T follicular helper cell (primary cell): ENCODE results near the gene RGS3.

Experiments
- DNase-seq: peaks from one replicate; pipeline ENCODE4 v3.0.0-alpha.2; 2020; ENCODE audit warnings: low read depth

RGS3 gene

DNA sequence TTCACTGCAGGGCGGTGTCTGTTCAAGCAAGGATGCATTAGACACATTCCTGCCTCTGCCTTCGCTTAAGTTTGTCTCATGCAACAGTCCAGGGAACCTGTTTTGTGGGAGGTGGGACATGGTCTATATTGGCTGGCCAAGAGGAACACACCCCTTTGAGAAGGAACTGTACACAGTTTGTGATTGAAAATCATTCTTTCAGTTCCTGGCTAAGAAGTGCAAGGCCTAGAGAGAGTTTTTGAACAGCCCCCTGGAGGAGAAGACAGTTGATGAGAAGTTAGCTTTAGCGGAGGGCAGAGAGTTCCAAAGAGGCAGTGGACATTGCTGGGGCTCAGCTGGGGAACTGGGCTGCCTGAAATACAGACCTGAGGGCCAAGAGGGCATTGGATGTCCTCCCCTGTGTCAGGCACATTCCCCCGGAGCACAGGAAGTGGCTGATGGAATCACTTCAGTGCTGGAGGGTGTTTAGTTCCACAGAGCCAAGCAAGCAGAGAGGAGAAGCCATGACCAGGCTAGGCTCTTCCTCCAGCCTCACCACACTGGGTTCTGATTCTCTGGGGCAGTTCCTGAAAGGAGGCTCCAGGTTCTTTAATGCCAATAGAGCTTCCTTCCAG, 66.6 kb downstream of the RGS3 start:
- DNase-seq = no peak

GRCh38 chr9:113530942-113531341, 67.4 kb downstream of the RGS3 start:
- no peak for DNase-seq

DNA sequence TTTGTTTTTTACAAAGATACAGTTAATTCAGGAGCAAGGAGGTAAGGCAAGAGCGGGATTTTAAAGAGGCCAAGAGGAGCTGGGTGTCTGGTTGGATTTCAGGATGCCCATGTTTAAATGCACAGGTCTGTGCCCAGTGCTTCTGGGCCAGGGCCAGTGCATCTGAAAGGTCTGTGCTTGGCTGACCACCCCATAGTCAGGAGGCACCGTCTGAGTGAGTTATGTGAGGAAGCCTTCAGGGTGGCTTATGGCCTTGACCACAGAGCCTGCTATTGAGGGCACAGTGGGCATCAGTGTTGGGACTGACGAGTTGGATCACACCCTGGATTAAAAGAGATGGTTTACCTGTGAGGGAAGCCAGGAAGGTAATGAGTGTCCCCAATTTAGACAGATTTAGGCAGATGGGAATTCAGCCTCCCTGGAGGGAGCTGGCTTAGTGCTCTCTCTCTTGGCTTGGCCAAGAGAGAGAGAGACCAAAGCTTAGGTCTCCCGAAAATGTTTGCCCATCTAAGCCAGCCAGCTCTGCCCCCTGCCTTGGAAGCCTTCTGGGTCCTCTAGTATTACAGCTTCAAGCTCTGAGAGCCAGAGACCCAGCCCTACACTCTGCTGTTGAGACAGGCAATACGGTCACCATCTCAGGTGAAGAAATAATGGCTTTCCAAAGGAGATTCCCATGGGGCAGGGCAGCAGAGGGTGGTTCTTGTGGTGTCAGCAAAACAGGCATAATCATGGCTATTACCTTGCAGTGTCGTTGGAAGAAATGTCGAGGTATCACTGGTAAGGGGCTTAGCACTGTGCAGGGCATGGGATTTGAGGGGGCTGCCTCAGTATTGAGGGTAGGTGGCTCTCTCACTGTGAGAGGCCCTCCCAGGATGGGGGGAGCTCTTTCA, 68.6 kb downstream of the RGS3 start:
- no peak for DNase-seq

- DNase-seq = no peak
Observed at GRCh38 chr9:113532809-113533190, 69.3 kb downstream of the RGS3 start.

DNA sequence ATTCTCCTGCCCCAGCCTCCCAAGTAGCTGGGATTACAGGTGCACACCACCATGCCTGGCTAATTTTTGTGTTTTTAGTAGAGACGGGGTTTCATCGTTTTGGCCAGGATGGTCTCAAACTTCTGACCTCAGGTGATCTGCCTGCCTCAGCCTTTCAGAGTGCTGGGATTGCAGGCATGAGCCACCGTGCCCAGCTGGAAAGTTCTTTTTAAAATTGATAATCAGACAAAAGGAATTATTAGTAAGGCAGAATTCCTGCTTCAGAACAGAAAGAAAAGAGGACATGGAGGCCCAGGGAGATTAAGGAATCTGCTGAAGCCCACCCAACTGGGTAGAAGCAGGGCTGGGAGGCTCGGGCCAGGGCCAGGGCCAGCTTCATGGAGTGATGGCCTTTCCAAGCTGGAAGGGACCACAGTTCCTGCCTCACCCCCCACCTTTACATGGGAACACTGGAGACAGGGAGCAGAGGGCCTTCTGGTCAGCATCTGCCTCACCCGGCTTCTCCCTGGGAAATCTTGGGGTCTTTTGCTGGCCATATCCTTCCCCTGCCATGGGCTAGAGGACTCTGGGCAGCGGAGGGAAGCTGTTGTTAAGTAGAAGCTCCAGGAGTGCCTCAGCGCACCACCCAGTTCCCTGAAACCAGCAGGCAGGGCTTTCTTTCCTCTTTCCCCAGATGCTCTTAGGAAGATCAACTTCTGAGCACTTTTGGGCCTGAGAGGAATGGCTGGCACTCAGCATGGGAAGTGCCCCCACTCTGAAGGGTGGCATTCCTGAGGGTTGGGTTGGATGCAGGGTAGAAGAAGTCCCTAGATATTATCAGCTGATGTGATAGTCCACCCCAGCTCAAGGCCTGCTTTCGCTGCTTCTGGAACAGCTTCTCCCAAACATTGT, 70.1 kb downstream of the RGS3 start:
- no peak for DNase-seq

DNA sequence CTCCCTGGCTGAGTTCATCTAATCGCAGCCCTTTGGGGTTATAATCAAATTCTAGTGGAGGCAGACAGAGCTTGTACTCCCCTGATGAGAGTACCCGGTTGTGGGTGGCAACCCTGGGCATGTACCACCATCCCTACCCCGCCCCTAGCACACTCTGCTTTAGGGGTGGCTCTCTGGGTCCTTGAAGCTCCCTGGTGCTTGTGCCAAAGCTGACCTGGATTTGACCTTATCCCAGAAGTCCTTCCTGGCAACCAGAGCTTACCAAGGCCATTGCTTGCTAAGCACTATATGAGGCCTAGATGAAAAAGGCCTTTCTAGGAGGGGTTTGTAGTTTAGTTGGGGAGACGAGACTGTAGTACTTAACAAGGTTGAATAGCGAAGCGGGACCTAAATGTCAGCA, 72.2 kb downstream of the RGS3 start:
- DNase-seq = no peak

DNA sequence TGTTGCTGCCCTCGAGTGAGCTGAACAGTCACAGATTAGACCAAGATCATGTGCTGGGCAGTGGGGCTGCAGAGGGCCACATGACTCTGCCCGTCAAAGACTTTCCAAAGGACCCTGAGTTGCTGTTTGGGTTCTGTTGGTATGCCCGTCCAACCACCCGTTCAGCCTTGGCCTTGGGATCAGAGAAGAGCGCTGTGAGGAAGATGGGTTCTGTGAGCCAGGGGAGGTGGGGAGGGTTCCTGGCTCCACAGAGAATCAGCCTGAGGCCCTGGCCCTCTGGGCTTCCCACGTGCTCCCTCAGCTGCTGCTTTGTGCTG, 72.6 kb downstream of the RGS3 start:
- DNase-seq = no peak

GRCh38 chr9:113536483-113537228, 73.1 kb downstream of the RGS3 start:
- no peak for DNase-seq

- no peak for DNase-seq
Observed at GRCh38 chr9:113537229-113537810, 73.8 kb downstream of the RGS3 start.

DNA sequence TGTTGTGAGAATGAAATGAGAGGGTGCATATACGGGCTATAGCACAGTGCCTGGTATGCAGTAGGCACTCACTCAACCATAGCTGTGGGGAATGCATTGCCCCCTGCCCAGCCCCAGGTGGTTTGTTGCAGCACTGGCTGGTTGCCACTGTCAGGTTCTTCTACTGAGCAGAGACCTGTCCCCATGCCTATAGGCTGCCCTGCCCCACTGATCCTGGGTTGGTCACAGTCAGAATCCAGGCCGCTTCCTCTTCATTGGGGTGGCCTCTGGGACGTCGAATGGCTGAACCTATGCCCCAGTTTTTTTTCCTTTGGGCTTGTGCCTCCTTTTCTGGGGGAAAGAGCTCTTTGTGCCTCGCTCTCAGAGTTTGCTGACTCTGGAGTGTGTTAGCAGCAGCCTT, 74.6 kb downstream of the RGS3 start:
- no peak for DNase-seq

- DNase-seq = no peak
Observed at GRCh38 chr9:113538701-113539430, 75.3 kb downstream of the RGS3 start.

GRCh38 chr9:113540466-113540865, 76.9 kb downstream of the RGS3 start:
- no peak for DNase-seq

- DNase-seq = no peak
Observed at GRCh38 chr9:113541019-113541900, 77.7 kb downstream of the RGS3 start.

GRCh38 chr9:113542006-113542405, 78.5 kb downstream of the RGS3 start:
- DNase-seq = no peak

GRCh38 chr9:113542741-113543140, 79.2 kb downstream of the RGS3 start:
- no peak for DNase-seq

DNA sequence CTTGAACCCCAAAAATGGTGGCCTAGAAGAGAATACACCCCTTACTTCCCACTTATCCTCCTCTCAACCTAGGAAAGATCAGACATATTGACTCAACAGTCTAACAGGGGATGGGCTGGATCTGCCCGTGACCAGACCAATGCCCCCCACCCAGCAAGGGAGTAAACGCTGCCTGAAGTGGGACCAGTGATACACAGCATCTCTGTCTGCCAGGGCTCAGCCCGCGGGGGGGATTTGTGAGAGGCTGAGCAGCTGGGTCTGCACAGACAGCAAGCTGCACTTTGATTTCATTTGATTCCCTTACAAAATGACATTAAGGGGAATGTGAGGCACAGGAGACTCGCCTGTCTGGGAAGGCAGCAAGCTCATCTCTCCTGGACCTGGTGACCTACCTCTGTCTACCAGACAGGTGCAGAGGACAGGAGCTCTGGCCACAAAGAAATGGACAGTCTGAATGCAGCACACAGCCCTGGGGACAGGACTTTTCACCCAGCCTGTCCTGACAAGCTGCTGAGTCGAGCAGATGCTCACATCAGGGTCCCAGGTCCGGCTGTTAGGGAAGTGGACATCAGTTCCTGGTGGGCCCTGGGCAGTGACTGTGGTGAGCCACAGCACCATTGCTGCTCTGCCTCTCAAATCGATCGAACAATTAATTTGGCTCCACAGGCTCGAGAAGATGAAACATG, 79.9 kb downstream of the RGS3 start:
- no peak for DNase-seq

DNA sequence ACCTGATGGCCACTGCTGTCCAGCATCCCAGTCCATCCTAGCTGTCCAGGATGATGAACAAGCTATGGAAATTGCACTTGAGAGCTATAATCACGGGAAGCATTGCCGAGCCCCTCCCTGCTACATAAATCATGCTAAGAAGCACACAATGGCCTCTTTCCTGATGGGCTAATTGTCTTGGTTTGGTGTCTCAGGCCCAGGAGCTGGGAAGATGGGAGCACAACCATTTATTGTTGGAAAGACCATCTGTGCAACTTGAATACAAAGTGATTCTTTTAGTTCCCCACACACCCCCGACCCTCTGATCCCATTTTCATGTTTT, 80.4 kb downstream of the RGS3 start:
- no peak for DNase-seq

GRCh38 chr9:113545068-113545467, 81.5 kb downstream of the RGS3 start:
- DNase-seq = no peak

GRCh38 chr9:113546566-113546965, 83.0 kb downstream of the RGS3 start:
- DNase-seq = no peak

GRCh38 chr9:113547501-113547900, 84.0 kb downstream of the RGS3 start:
- DNase-seq = no peak
